ENCODE measurements around the gene MLYCD.

The MLYCD gene

GRCh38 chr16:83930730-83931500, 32.0 kb downstream of the MLYCD start:
- H3K27me3 ChIP-seq (ENCODE audit: insufficient read depth, insufficient read length), result no peaks in the 10 kb centered on the region
- H3K4me3 ChIP-seq (ENCODE audit: insufficient read length, low read depth), result no peak overlapping the region
- no peak for TF ChIP-seq ZNF274 (IDR thresholded peaks at IDR 0.05; ENCODE audit: low read depth, low read length)
- no peak for TF ChIP-seq YY1 (IDR thresholded peaks at IDR 0.05; ENCODE audit: insufficient read depth, insufficient read length)
- peaks cover 13% of the 10 kb centered on the region for H3K4me1 ChIP-seq (ENCODE audit: insufficient read depth, insufficient read length)
- no peaks in the 10 kb centered on the region for H3K36me3 ChIP-seq (ENCODE audit: insufficient read depth, insufficient read length, low read length)
- peak overlapping the region; percentile 36 for H3K9ac ChIP-seq (ENCODE audit: insufficient read length, low read depth)
- DNase-seq (ENCODE audit: low read depth, low spot score), result no peak
- no peaks in the 10 kb centered on the region for H3K9me3 ChIP-seq (ENCODE audit: insufficient read depth, low read length)

- peaks cover 8% of the 10 kb centered on the region for H3K4me1 ChIP-seq (ENCODE audit: insufficient read depth, insufficient read length)
- H3K36me3 ChIP-seq (ENCODE audit: insufficient read depth, insufficient read length, low read length), result no peaks in the 10 kb centered on the region
- no peak overlapping the region for H3K4me3 ChIP-seq (ENCODE audit: insufficient read length, low read depth)
- no peaks in the 10 kb centered on the region for H3K9me3 ChIP-seq (ENCODE audit: insufficient read depth, low read length)
- H3K27me3 ChIP-seq (ENCODE audit: insufficient read depth, insufficient read length), result no peaks in the 10 kb centered on the region
- TF ChIP-seq ZNF274 (IDR thresholded peaks at IDR 0.05; ENCODE audit: low read depth, low read length), result no peak
- TF ChIP-seq SUZ12 (IDR thresholded peaks at IDR 0.05; ENCODE audit: extremely low read depth, insufficient read depth, insufficient read length), result no peak
- TF ChIP-seq YY1 (IDR thresholded peaks at IDR 0.05; ENCODE audit: insufficient read depth, insufficient read length), result no peak
- no peak overlapping the region for H3K9ac ChIP-seq (ENCODE audit: insufficient read length, low read depth)
- no peak for DNase-seq (ENCODE audit: low read depth, low spot score)
These were observed 32.6 kb downstream of the MLYCD start for GRCh38 chr16:83931556-83931955.

DNA sequence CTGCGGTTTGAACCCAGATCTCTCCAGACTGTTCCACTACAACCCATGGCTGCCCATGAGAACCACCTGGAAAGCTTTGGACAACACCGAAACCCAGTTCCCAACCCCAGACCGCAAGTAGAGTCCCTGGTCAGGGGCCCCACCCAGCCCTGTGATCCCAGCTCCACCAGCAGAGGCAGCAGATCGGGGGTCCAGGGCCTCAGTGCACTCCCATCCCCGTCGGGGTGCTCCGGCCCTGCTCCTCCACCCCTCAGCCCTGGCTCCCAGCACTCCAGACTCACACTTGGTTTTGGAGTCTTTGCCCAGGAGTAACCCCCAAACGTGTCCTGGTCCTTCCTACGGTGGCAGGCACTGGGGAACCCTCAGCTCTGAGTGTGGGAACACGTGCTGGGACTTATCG, 33.4 kb downstream of the MLYCD start:
- Histone ChIP-seq H3K9ac (ENCODE audit: insufficient read length, low read depth) (no peak overlapping the region), H3K4me3 (ENCODE audit: insufficient read length, low read depth) (no peak overlapping the region), H3K36me3 (ENCODE audit: insufficient read depth, insufficient read length, low read length) (no peaks in the 10 kb centered on the region), H3K4me1 (ENCODE audit: insufficient read depth, insufficient read length) (peaks cover 8% of the 10 kb centered on the region), H3K9me3 (ENCODE audit: insufficient read depth, low read length) (no peaks in the 10 kb centered on the region), H3K27me3 (ENCODE audit: insufficient read depth, insufficient read length) (no peaks in the 10 kb centered on the region)
- DNase-seq (ENCODE audit: low read depth, low spot score), result no peak
- TF ChIP-seq YY1 (IDR thresholded peaks at IDR 0.05; ENCODE audit: insufficient read depth, insufficient read length) (no peak), SUZ12 (IDR thresholded peaks at IDR 0.05; ENCODE audit: extremely low read depth, insufficient read depth, insufficient read length) (no peak), ZNF274 (IDR thresholded peaks at IDR 0.05; ENCODE audit: low read depth, low read length) (no peak)

- Histone ChIP-seq H3K4me3 (ENCODE audit: insufficient read length, low read depth) (no peak overlapping the region), H3K9ac (ENCODE audit: insufficient read length, low read depth) (no peak overlapping the region), H3K9me3 (ENCODE audit: insufficient read depth, low read length) (no peaks in the 10 kb centered on the region), H3K4me1 (ENCODE audit: insufficient read depth, insufficient read length) (peaks cover 8% of the 10 kb centered on the region), H3K27me3 (ENCODE audit: insufficient read depth, insufficient read length) (no peaks in the 10 kb centered on the region), H3K36me3 (ENCODE audit: insufficient read depth, insufficient read length, low read length) (no peaks in the 10 kb centered on the region)
- TF ChIP-seq SUZ12 (IDR thresholded peaks at IDR 0.05; ENCODE audit: extremely low read depth, insufficient read depth, insufficient read length) (no peak), ZNF274 (IDR thresholded peaks at IDR 0.05; ENCODE audit: low read depth, low read length) (no peak), YY1 (IDR thresholded peaks at IDR 0.05; ENCODE audit: insufficient read depth, insufficient read length) (no peak)
- no peak for DNase-seq (ENCODE audit: low read depth, low spot score)
These were observed 34.2 kb downstream of the MLYCD start for GRCh38 chr16:83932955-83933673.

- Histone ChIP-seq H3K9ac (ENCODE audit: insufficient read length, low read depth) (no peak overlapping the region), H3K9me3 (ENCODE audit: insufficient read depth, low read length) (no peaks in the 10 kb centered on the region), H3K36me3 (ENCODE audit: insufficient read depth, insufficient read length, low read length) (no peaks in the 10 kb centered on the region), H3K4me3 (ENCODE audit: insufficient read length, low read depth) (no peak overlapping the region), H3K27me3 (ENCODE audit: insufficient read depth, insufficient read length) (no peaks in the 10 kb centered on the region), H3K4me1 (ENCODE audit: insufficient read depth, insufficient read length) (peaks cover 10% of the 10 kb centered on the region)
- DNase-seq (ENCODE audit: low read depth, low spot score), result no peak
- TF ChIP-seq SUZ12 (IDR thresholded peaks at IDR 0.05; ENCODE audit: extremely low read depth, insufficient read depth, insufficient read length) (no peak), YY1 (IDR thresholded peaks at IDR 0.05; ENCODE audit: insufficient read depth, insufficient read length) (no peak), ZNF274 (IDR thresholded peaks at IDR 0.05; ENCODE audit: low read depth, low read length) (no peak)
These were observed 35.2 kb downstream of the MLYCD start for GRCh38 chr16:83933885-83934683.

- Histone ChIP-seq H3K36me3 (ENCODE audit: insufficient read depth, insufficient read length, low read length) (no peaks in the 10 kb centered on the region), H3K9me3 (ENCODE audit: insufficient read depth, low read length) (no peaks in the 10 kb centered on the region), H3K4me3 (ENCODE audit: insufficient read length, low read depth) (no peak overlapping the region), H3K9ac (ENCODE audit: insufficient read length, low read depth) (no peak overlapping the region), H3K27me3 (ENCODE audit: insufficient read depth, insufficient read length) (no peaks in the 10 kb centered on the region), H3K4me1 (ENCODE audit: insufficient read depth, insufficient read length) (peaks cover 13% of the 10 kb centered on the region)
- TF ChIP-seq YY1 (IDR thresholded peaks at IDR 0.05; ENCODE audit: insufficient read depth, insufficient read length) (no peak), ZNF274 (IDR thresholded peaks at IDR 0.05; ENCODE audit: low read depth, low read length) (no peak), SUZ12 (IDR thresholded peaks at IDR 0.05; ENCODE audit: extremely low read depth, insufficient read depth, insufficient read length) (no peak)
- DNase-seq (ENCODE audit: low read depth, low spot score), result no peak
These were observed 35.7 kb downstream of the MLYCD start for GRCh38 chr16:83934684-83934977.

Data from NT2/D1 (cell line).